ENCODE data around the gene NRDC. TPM values are rescaled to one million over a fixed set of nuclear protein-coding genes. Genes with fewer than 3 reads are reported as not detected.

NRDC gene
- total RNA-seq, 1 experiment from 2014 or later = 77.0 TPM

- no peak for DNase-seq (ENCODE audit: low spot score)
These were observed 117.7 kb downstream of the NRDC start for GRCh38 chr1:51760872-51761271.

GRCh38 chr1:51758310-51758709 is 120.2 kb downstream of the NRDC start:
- no peak for DNase-seq (ENCODE audit: low spot score)

- no peak for DNase-seq (ENCODE audit: low spot score)
These were observed 122.2 kb downstream of the NRDC start for GRCh38 chr1:51756290-51756689.

DNA sequence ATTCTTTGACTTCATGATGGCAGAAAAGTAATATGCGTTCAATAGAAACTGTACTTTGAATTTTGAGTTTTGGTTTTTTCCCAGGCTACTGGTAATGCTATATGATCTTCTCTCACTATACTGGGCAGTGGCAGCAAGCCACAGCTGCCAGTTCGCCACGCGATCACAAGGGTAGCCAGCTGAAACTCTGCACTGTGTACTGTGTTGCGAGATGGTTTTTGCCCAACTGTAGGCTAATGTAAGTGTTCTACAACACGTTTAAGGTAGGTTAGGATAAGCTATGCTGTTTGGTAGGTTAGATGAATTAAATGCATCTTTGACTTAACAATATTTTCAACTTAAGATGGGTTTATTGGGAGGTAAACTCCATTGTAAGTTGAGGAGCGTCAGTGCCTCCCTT is 123.1 kb downstream of the NRDC start:
- DNase-seq (ENCODE audit: low spot score) = no peak

DNA sequence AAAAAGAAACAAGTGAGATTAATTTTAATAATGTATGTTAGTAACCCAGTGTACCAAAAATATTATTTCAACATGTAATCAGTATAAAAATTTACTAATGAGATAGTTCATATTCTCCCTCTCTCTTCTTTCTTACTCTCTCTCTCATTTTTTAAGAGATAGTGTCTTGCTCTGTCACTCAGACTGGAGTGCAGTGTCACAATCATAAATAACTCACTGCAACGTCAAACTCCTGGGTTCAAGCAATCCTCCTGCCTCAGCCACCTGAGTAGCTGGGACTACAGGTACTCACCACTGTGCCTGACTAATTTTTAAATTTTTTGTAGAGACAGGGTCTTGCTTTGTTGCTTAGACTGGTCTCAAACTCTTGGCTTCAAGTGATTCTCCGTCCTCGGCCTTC is 123.9 kb downstream of the NRDC start:
- DNase-seq (ENCODE audit: low spot score) = no peak

- no peak for DNase-seq (ENCODE audit: low spot score)
These were observed 124.6 kb downstream of the NRDC start for GRCh38 chr1:51753969-51754368.

DNA sequence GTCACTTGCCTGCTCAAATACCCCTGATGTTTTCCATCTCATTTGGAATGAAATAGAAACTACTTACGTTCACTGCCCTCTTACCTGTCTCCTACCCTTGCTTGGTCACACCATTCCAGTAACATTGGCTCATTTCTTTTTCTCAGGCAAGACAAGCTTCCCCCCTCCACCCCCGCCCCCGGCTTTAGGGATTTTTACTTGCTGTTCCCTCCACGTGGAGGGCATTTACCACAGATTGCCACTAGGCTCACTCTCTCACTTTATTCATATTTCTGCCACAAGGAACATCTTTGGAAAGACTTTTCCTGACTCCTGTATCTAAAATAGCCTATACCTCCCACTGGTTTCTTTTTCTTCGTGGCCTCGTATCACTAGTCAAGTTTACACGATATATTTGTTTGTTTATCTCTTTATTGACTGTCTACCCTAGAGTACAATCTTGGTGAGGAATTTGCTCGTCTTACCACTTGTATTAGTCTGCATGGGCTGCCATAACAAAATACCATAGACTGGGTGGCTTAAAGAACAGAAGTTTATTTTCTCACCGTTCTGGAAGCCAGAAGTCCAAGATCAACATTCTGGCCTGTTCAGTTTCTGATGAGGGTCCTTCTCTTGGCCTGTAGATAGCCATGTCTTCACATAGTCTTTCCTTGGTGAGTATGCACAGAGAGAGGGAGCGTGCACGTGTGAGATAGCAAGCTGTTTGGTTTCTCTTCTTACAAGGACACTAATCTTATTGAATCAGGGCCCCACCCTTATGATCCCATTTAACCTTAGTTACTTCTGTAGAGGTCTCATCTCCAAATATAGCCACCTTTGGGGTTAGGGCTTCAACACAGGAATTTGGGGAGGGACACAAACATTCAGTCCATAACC is 126.2 kb downstream of the NRDC start:
- DNase-seq (ENCODE audit: low spot score) = no peak

- DNase-seq (ENCODE audit: low spot score) = no peak
These were observed 127.8 kb downstream of the NRDC start for GRCh38 chr1:51750729-51751128.

DNA sequence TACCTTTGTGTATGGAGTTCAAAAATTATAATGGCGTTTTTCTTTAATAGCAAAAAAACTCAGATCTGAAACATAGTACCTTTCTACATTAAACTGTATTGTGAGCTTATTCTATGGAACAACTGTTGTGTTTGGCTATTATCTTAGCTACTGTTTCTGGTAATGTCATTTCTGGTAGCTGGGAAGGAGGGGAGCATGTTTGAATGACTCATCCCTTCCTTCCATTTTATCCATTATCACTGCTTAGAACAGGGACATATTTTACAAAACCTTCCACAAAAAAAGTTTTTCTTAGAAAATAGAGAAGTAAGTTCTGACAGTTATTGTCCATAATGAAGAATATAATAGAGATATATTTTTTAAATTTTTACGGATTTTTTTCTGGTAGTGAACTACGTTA is 128.3 kb downstream of the NRDC start:
- no peak for DNase-seq (ENCODE audit: low spot score)

GRCh38 chr1:51749151-51749550 is 129.4 kb downstream of the NRDC start:
- no peak for DNase-seq (ENCODE audit: low spot score)

GRCh38 chr1:51745304-51745570 is 133.3 kb downstream of the NRDC start:
- DNase-seq (ENCODE audit: low spot score) = no peak

DNA sequence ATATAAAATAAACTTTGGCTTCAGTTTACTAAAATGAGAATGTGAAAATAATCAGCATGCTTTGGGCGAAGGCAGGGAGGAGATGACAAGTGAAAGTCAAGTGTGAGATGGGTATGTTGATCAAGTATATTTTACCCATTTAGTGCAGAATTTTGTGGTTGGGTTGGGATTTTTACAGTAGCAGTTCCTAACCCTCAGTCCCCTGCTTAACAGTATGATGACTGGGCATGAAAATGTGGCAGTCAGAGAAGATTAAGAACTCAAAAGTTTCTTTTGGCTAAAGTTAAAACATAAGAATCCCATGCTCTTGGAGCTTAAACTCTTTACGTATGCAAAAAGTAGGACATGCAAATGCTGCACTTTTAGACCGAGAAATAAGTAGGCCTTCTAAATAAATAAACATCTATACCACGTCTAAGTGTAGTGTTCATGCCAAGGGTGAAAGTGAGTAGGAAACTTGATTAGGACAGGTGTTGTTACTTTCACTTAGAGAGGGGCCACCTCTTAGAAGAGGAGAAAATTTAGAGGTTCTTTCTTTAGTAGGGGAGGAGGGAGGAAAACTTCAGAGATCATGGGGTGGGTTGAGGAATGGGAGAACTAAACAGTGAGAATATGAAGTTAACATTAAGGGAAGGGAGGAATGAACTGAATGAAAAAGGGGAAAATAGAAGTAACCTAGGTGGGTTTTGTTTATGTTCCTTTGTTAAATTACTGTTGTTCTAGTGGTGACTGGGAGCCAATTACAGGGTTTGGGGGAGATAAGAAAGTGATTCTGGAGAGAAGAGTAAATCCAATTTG is 133.8 kb downstream of the NRDC start:
- no peak for DNase-seq (ENCODE audit: low spot score)

DNA sequence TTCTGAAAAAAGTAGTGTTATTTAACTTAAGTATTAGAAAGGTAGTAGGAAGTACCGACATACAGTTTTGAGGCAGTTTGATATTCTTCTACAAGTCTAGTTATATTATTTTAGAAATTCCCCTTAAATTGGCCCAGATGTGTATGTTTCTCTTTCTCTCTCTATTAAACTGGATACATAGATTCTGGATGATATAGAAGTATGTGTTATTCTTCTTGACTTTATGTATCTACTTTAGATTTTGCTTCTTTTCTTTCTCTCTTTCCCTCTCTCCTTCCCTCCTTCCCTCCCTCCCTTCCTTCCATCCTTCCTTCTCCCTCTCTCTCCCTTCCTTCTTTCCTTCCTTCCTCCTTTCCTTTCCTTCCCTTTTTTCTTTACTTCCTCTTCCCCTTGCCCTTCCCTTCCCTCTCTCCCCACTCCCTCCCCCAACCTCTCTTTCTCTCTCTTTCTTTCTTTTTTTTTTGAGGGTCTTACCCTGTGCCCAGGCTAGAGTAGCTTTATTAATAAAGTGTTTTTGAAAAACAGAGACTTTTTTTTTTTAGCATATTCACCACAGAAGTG is 137.3 kb downstream of the NRDC start:
- no peak for DNase-seq (ENCODE audit: low spot score)

DNA sequence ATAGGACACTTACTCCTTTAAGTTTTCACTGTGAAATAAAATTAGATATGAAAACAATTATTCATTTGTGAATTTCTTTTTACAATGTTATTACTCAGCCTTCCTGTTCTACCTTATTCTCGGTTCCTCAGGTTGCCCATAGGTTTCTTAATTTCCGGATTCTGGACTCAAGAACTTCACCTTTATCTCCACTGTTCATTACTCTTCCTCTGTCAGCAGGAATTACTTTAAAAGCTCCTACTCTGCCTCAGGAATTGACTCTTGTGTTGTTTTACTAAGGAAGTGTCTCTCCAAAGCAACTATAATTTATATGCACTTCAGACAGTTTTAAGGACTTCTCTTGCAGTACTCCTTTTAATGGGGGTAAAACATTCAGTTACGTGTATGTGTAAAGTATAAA is 137.9 kb downstream of the NRDC start:
- DNase-seq (ENCODE audit: low spot score) = no peak

Other genes starting within 250 kb of the NRDC start
- 0.43 and 0.54 TPM in 2 replicates for gene RAB3B, start 112.0 kb upstream of the NRDC start, total RNA-seq (2014; rRNA removed; shearing (Covaris generic))
- gene KTI12, start 155.1 kb upstream of the NRDC start, total RNA-seq (2014; rRNA removed; shearing (Covaris generic)) = 9.2 and 13.2 TPM in 2 replicates
- 128 and 138 TPM in 2 replicates for gene TXNDC12, start 176.5 kb upstream of the NRDC start, total RNA-seq (2014; rRNA removed; shearing (Covaris generic))
- gene BTF3L4, start 177.6 kb upstream of the NRDC start, total RNA-seq (2014; rRNA removed; shearing (Covaris generic)) = 108 and 158 TPM in 2 replicates